H1 (cell line): Measurements from ENCODE around the gene BICDL1. TPM values are rescaled to one million over a fixed set of nuclear protein-coding genes. Genes with fewer than 3 reads are reported as not detected.

Source experiments
- CTCF ChIA-PET: fragments of 300-600 bp; sonication (Branson Sonifier 250); formaldehyde crosslinking; loops from one replicate; lab custom pipeline; 2021; ENCODE audit not compliant: partially characterized antibody; lab: Charles Lee
- POLR2A ChIA-PET: fragments of 300-600 bp; sonication (Branson Sonifier 250); formaldehyde crosslinking; loops from one replicate; lab custom pipeline; 2021; ENCODE audit warnings: inconsistent platforms; ENCODE audit not compliant: partially characterized antibody; lab: Charles Lee
- DNase-seq, 2 experiments: peaks; one replicate each; pipeline versions ENCODE4 v3.0.0 to v3.0.0-alpha.2; 2010 to 2022; ENCODE audit warnings: low spot score in 2 of 2, low read depth in 1 of 2, mixed read lengths in 1 of 2
- FAIRE-seq: peaks from 2 replicates; lab custom pipeline; 2011; peaks lifted over from hg19 to GRCh38; lab: Jason Lieb, UNC
- H2AFZ ChIP-seq: 2 replicates; pipeline ENCODE4 v1.8.1; 2012; ENCODE audit warnings: low read length, inconsistent platforms
- H2AK5ac ChIP-seq: 2 replicates; pipeline ENCODE4 v1.6.1; 2013; ENCODE audit warnings: low read depth, low read length
- H2BK120ac ChIP-seq: replicated peaks from 2 replicates; pipeline ENCODE3; 2013; ENCODE audit warnings: low read depth, low read length, inconsistent platforms
- H2BK12ac ChIP-seq: 2 replicates; pipeline ENCODE4 v1.6.1; 2013; ENCODE audit warnings: low read depth, low read length
- H2BK15ac ChIP-seq: 2 replicates; pipeline ENCODE4 v1.6.1; 2013; ENCODE audit warnings: low read length
- H2BK20ac ChIP-seq: 2 replicates; pipeline ENCODE4 v1.6.1; 2013; ENCODE audit warnings: low read length
- H2BK5ac ChIP-seq: 2 replicates; pipeline ENCODE4 v1.6.1; 2013; ENCODE audit warnings: low read depth, low read length
- H3K14ac ChIP-seq: 2 replicates; pipeline ENCODE4 v1.6.1; 2013; ENCODE audit warnings: inconsistent platforms; ENCODE audit not compliant: insufficient read length
- H3K18ac ChIP-seq: 2 replicates; pipeline ENCODE4 v1.6.1; 2013; ENCODE audit warnings: low read length; ENCODE audit errors: extremely low read depth
- H3K23ac ChIP-seq: 2 replicates; pipeline ENCODE4 v1.6.1; 2013; ENCODE audit warnings: inconsistent platforms; ENCODE audit not compliant: insufficient read length
- H3K23me2 ChIP-seq: 2 replicates; pipeline ENCODE4 v1.6.1; 2013; ENCODE audit warnings: low read depth, low read length
- H3K27ac ChIP-seq: 2 replicates; pipeline ENCODE4 v1.6.1; 2011; ENCODE audit warnings: low read depth, low read length, inconsistent platforms
- H3K27me3 ChIP-seq, 4 experiments: replicated peaks in 1 of 4; 1 replicate in 1 of 4; 2 replicates in 3 of 4; pipeline versions ENCODE4 v1.6.1 to v1.8.1; 2011 to 2013; ENCODE audit warnings: low read length in 3 of 4, mild to moderate bottlenecking in 3 of 4, inconsistent platforms in 2 of 4, mixed read lengths in 2 of 4, moderate library complexity in 1 of 4; ENCODE audit not compliant: control insufficient read depth in 3 of 4, insufficient read depth in 3 of 4; ENCODE audit errors: extremely low read depth in 1 of 4
- H3K36me3 ChIP-seq, 4 experiments: 2 replicates each; pipeline versions ENCODE4 v1.6.1 to v1.8.1; 2011 to 2013; ENCODE audit warnings: mild to moderate bottlenecking in 4 of 4, low read length in 3 of 4, moderate library complexity in 2 of 4, control low read depth in 1 of 4, inconsistent platforms in 1 of 4; ENCODE audit not compliant: insufficient read depth in 4 of 4, control insufficient read depth in 2 of 4
- H3K4ac ChIP-seq: replicated peaks from 2 replicates; pipeline ENCODE3; 2013; ENCODE audit warnings: low read length, low read depth, mixed read lengths, inconsistent platforms; ENCODE audit not compliant: insufficient read length
- H3K4me1 ChIP-seq, 4 experiments: replicated peaks in 1 of 4; 1 replicate in 1 of 4; 2 replicates in 3 of 4; pipeline versions ENCODE4 v1.6.1 to v1.8.1; 2011 to 2013; ENCODE audit warnings: low read length in 3 of 4, inconsistent platforms in 2 of 4, mixed read lengths in 1 of 4; ENCODE audit not compliant: insufficient read depth in 4 of 4, control insufficient read depth in 3 of 4
- H3K4me2 ChIP-seq, 2 experiments: 2 replicates each; pipeline versions ENCODE4 v1.6.1 to v1.8.1; 2011 to 2013; ENCODE audit warnings: low read depth in 2 of 2, low read length in 2 of 2, control low read depth in 1 of 2, inconsistent platforms in 1 of 2, mild to moderate bottlenecking in 1 of 2; ENCODE audit not compliant: insufficient read depth in 1 of 2
- H3K4me3 ChIP-seq, 4 experiments: fragments of 200-600, 300-600 bp in 1 of 4; sonication (generic), shearing (Covaris generic), sonication (Bioruptor Twin) in 1 of 4; 2 replicates each; pipeline versions ENCODE4 v1.5.1 to v1.8.1; 2011 to 2016; ENCODE audit warnings: low read length in 4 of 4, low read depth in 3 of 4, control low read depth in 2 of 4, inconsistent platforms in 2 of 4, mild to moderate bottlenecking in 2 of 4, mixed read lengths in 1 of 4, moderate library complexity in 1 of 4; ENCODE audit not compliant: insufficient read depth in 2 of 4; ENCODE audit errors: extremely low read depth in 1 of 4
- H3K56ac ChIP-seq: replicated peaks from 2 replicates; pipeline ENCODE3; 2013; ENCODE audit warnings: low read depth, mild to moderate bottlenecking, mixed read lengths, low read length, inconsistent platforms; ENCODE audit not compliant: insufficient read length
- H3K79me1 ChIP-seq: 2 replicates; pipeline ENCODE4 v1.6.1; 2013; ENCODE audit warnings: low read depth, low read length, control low read depth
- H3K79me2 ChIP-seq, 2 experiments: 2 replicates each; pipeline versions ENCODE4 v1.6.1 to v1.8.1; 2012 to 2013; ENCODE audit warnings: low read length in 2 of 2, mild to moderate bottlenecking in 2 of 2, inconsistent platforms in 1 of 2; ENCODE audit not compliant: insufficient read depth in 2 of 2, control insufficient read depth in 1 of 2
- H3K9ac ChIP-seq, 4 experiments: replicated peaks in 1 of 4; 1 replicate in 1 of 4; 2 replicates in 3 of 4; pipeline versions ENCODE4 v1.6.1 to v1.8.1; 2011 to 2013; ENCODE audit warnings: low read depth in 3 of 4, low read length in 3 of 4, control low read depth in 2 of 4, mild to moderate bottlenecking in 2 of 4, moderate library complexity in 2 of 4, inconsistent platforms in 1 of 4; ENCODE audit errors: extremely low read depth in 1 of 4
- H3K9me3 ChIP-seq, 2 experiments: 2 replicates each; pipeline versions ENCODE4 v1.6.1 to v1.8.1; 2012 to 2013; ENCODE audit warnings: mild to moderate bottlenecking in 2 of 2, moderate library complexity in 2 of 2, control low read depth in 1 of 2, inconsistent platforms in 1 of 2, low read depth in 1 of 2, low read length in 1 of 2, mixed read lengths in 1 of 2; ENCODE audit not compliant: insufficient read depth in 2 of 2
- H4K20me1 ChIP-seq, 2 experiments: replicated peaks in 1 of 2; 2 replicates each; pipeline versions ENCODE3 to v1.8.1; 2011 to 2013; ENCODE audit warnings: inconsistent platforms in 2 of 2, low read length in 2 of 2, mild to moderate bottlenecking in 1 of 2; ENCODE audit not compliant: insufficient read depth in 2 of 2, control insufficient read depth in 1 of 2
- H4K5ac ChIP-seq: 2 replicates; pipeline ENCODE4 v1.6.1; 2013; ENCODE audit warnings: low read length, low read depth, mixed read lengths, inconsistent platforms; ENCODE audit not compliant: insufficient read length
- H4K8ac ChIP-seq: 2 replicates; pipeline ENCODE4 v1.8.0; 2013; ENCODE audit warnings: mild to moderate bottlenecking, moderate library complexity, low read length, inconsistent platforms; ENCODE audit not compliant: insufficient read depth; ENCODE audit errors: extremely low read depth
- H4K91ac ChIP-seq: replicated peaks from 2 replicates; pipeline ENCODE3; 2013; ENCODE audit warnings: low read length, mixed read lengths, inconsistent platforms; ENCODE audit not compliant: insufficient read length
- BACH1 ChIP-seq: IDR thresholded peaks from 2 replicates; pipeline ENCODE4 v1.6.1; 2012; ENCODE audit warnings: low read length, improper control_type of control experiment
- CEBPB ChIP-seq: IDR thresholded peaks from 2 replicates; pipeline ENCODE4 v1.6.1; 2012; ENCODE audit warnings: low read depth, low read length
- CHD1 ChIP-seq: IDR thresholded peaks from 2 replicates; pipeline ENCODE4 v1.6.1; 2012; ENCODE audit warnings: low read depth, low read length, improper control_type of control experiment
- POU5F1 ChIP-seq: IDR thresholded peaks from 2 replicates; pipeline ENCODE4 v1.6.1; 2011; ENCODE audit warnings: low read depth, mild to moderate bottlenecking, low read length, moderate library complexity
- RXRA ChIP-seq: IDR thresholded peaks from 2 replicates; pipeline ENCODE4 v1.6.1; 2011; ENCODE audit warnings: low read depth, mild to moderate bottlenecking, low read length, moderate library complexity; ENCODE audit not compliant: insufficient read depth
- polyA plus RNA-seq, 7 experiments: library from polyadenylated mRNA; depleted of rRNA in 3 of 7; stranded (reverse) in 5 of 7; unstranded in 2 of 7; fragments of >200 nt in 5 of 7; fragments of 200-250 nt in 2 of 7; gene quantifications; 1 replicate in 5 of 7; 2 replicates in 1 of 7; 4 replicates in 1 of 7; pipeline versions ENCODE4 v1.2.1 to v1.2.3, GENCODE V29; 2011 to 2013; ENCODE audit warnings: missing spikeins in 2 of 7, mixed read lengths in 2 of 7
- total RNA-seq: library from RNA; stranded (reverse); fragmentation: NEBNext Ultra II Directional; extraction: Animal tissue kit (Norgen Biotek cat#: 25700); gene quantifications from 2 replicates; pipeline ENCODE4 v1.2.1, GENCODE V29; 2021
- TF ChIP-seq, protein P1 (sequence below): IDR thresholded peaks from 2 replicates; pipeline ENCODE4 v1.6.1; 2012; ENCODE audit warnings: inconsistent platforms

The BICDL1 gene
- total and polyA plus RNA-seq, 2 of the 8 experiments (the other 6 are each of a cell fraction or from before 2014, with no cell fraction given) = 17.2 to 25.9 TPM

DNA sequence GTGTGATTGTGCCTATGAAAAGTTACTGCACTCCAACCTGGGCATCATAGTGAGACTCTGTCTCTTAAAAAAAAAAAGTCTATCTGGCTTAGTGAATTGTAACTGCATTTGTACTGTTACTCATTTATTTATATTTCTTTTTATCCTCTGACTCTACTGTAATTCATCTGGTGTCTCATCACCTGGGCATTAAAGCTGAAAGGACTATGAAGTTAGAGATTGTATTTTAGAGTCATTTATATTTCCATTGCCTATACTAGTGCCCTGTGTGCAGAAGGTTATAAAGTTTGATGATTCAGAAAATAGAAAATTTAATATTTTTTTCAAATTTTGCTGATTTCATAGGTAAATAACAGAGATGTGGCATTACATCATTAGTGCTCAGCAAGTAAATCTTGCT is 30.2 kb downstream of the BICDL1 start:
- ChIA-PET POLR2A (interaction anchor here (0.7 to 0.8 kb wide), 2 partner anchors 12 to 181 kb away, joined by 3 to 4 read pairs; no protein-coding TSS in a partner anchor), CTCF (interaction anchor here (0.6 to 0.7 kb wide), 2 partner anchors 63 to 1134 kb away, joined by 3 to 4 read pairs; no protein-coding TSS in a partner anchor)
- no peak overlapping the region for H3K18ac ChIP-seq
- H2BK20ac ChIP-seq = no peak overlapping the region
- no peak for FAIRE-seq
- no peak overlapping the region for H4K91ac ChIP-seq
- H2BK5ac ChIP-seq = no peak overlapping the region
- no peaks in the 10 kb centered on the region for H3K4me1 ChIP-seq
- no peaks in the 10 kb centered on the region for H3K36me3 ChIP-seq
- H2BK120ac ChIP-seq = no peak overlapping the region
- no peak overlapping the region for H3K23ac ChIP-seq
- DNase-seq = no peak
- H3K79me1 ChIP-seq = no peaks in the 10 kb centered on the region
- H2BK12ac ChIP-seq = no peak overlapping the region
- no peaks in the 10 kb centered on the region for H3K79me2 ChIP-seq
- H2AK5ac ChIP-seq = no peak overlapping the region
- H3K23me2 ChIP-seq = no peaks in the 10 kb centered on the region
- H3K4me2 ChIP-seq = no peak overlapping the region
- no peak overlapping the region for H3K4me3 ChIP-seq
- no peak overlapping the region for H4K8ac ChIP-seq
- H3K9me3 ChIP-seq = no peaks in the 10 kb centered on the region
- TF ChIP-seq, protein P1, sequence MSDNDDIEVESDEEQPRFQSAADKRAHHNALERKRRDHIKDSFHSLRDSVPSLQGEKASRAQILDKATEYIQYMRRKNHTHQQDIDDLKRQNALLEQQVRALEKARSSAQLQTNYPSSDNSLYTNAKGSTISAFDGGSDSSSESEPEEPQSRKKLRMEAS = no peak
- no peak for TF ChIP-seq BACH1
- no peak for TF ChIP-seq RXRA
- no peak for TF ChIP-seq CHD1
- no peak for TF ChIP-seq POU5F1
- no peak for TF ChIP-seq CEBPB
- TF ChIP-seq, all 59 proteins: peak for 0
- Histone ChIP-seq H2BK15ac (no peak overlapping the region), H4K5ac (no peak overlapping the region), H3K27me3 (no peaks in the 10 kb centered on the region), H4K20me1 (no peaks in the 10 kb centered on the region), H3K27ac (no peak overlapping the region), H3K4ac (no peak overlapping the region), H2AFZ (no peak overlapping the region), H3K9ac (no peak overlapping the region), H3K14ac (no peak overlapping the region), H3K56ac (no peak overlapping the region)
